Stimulated activated naive B cell treated with anti-CD40 and anti-IgM and Interleukin-4, amounts not matched to agents 10 μg/mL and 1 μg/mL and 100 μg/mL, for 72 hours (primary cell): ENCODE measurements around the gene HIBADH.

Experiments
- ATAC-seq, 2 donors: fragments of 150-1000 bp; cut with Tn5 transposase; replicated peaks; 2 replicates each; pipeline ENCODE4 v1.10.0; 2021; ENCODE audit warnings: moderate library complexity in 1 of 2
- DNase-seq: peaks from one replicate; pipeline ENCODE4 v3.0.0; 2021
- H3K27ac Mint-ChIP-seq: one replicate; pipeline ENCODE4 v1.8.0; 2022; ENCODE audit warnings: mild to moderate bottlenecking, mixed read lengths
- H3K27me3 Mint-ChIP-seq, 2 donors: one replicate each; pipeline ENCODE4 v1.8.0; 2022; ENCODE audit warnings: mixed read lengths in 2 of 2
- H3K36me3 Mint-ChIP-seq, 2 donors: one replicate each; pipeline ENCODE4 v1.8.0; 2022; ENCODE audit warnings: mixed read lengths in 2 of 2, mild to moderate bottlenecking in 1 of 2
- H3K4me1 Mint-ChIP-seq, 2 donors: one replicate each; pipeline ENCODE4 v1.8.0; 2022; ENCODE audit warnings: mixed read lengths in 2 of 2, mild to moderate bottlenecking in 1 of 2
- H3K4me3 Mint-ChIP-seq, 2 donors: one replicate each; pipeline ENCODE4 v1.8.0; 2022; ENCODE audit warnings: mild to moderate bottlenecking in 2 of 2, mixed read lengths in 2 of 2, moderate library complexity in 1 of 2
- H3K9me3 Mint-ChIP-seq, 2 donors: one replicate each; pipeline ENCODE4 v1.8.0; 2022; ENCODE audit warnings: mixed read lengths in 2 of 2, mild to moderate bottlenecking in 1 of 2

Gene HIBADH

GRCh38 chr7:27551803-27552400 lies 110.8 kb downstream of the HIBADH start:
- Mint-ChIP-seq H3K9me3 (no peaks in the 10 kb centered on the region), H3K27ac (no peak overlapping the region), H3K36me3 (no peaks in the 10 kb centered on the region), H3K4me1 (no peaks in the 10 kb centered on the region), H3K27me3 (no peaks in the 10 kb centered on the region), H3K4me3 (no peak overlapping the region)
- DNase-seq (no peak), ATAC-seq (no peak)

- no peak for ATAC-seq
- H3K27me3 Mint-ChIP-seq = no peaks in the 10 kb centered on the region
- H3K4me1 Mint-ChIP-seq = no peaks in the 10 kb centered on the region
- no peaks in the 10 kb centered on the region for H3K9me3 Mint-ChIP-seq
- H3K4me3 Mint-ChIP-seq = no peak overlapping the region
- H3K36me3 Mint-ChIP-seq = no peaks in the 10 kb centered on the region
- no peak overlapping the region for H3K27ac Mint-ChIP-seq
- no peak for DNase-seq
Observed at GRCh38 chr7:27549606-27550005, 113.1 kb downstream of the HIBADH start.

GRCh38 chr7:27548304-27548703 lies 114.4 kb downstream of the HIBADH start:
- ATAC-seq = no peak
- Mint-ChIP-seq H3K36me3 (peaks cover 0 to 3% of the 10 kb centered on the region in 2 donors), H3K4me3 (no peak overlapping the region), H3K9me3 (no peaks in the 10 kb centered on the region), H3K27me3 (no peaks in the 10 kb centered on the region), H3K27ac (no peak overlapping the region), H3K4me1 (no peaks in the 10 kb centered on the region)
- DNase-seq = no peak

- ATAC-seq (no peak), DNase-seq (no peak)
- no peaks in the 10 kb centered on the region for H3K9me3 Mint-ChIP-seq
Observed at GRCh38 chr7:27547401-27547800, 115.3 kb downstream of the HIBADH start.

GRCh38 chr7:27546610-27547009 lies 116.1 kb downstream of the HIBADH start:
- ATAC-seq (no peak), DNase-seq (no peak)
- Mint-ChIP-seq H3K4me1 (no peaks in the 10 kb centered on the region), H3K36me3 (peaks cover 10 to 18% of the 10 kb centered on the region in 2 donors), H3K9me3 (no peaks in the 10 kb centered on the region), H3K27ac (no peak overlapping the region), H3K4me3 (no peak overlapping the region), H3K27me3 (no peaks in the 10 kb centered on the region)

More at GRCh38 chr7:27547401-27547800, 115.3 kb downstream of the HIBADH start:
- H3K4me3 Mint-ChIP-seq = no peak overlapping the region
- H3K27ac Mint-ChIP-seq = no peak overlapping the region
- H3K27me3 Mint-ChIP-seq = no peaks in the 10 kb centered on the region
- peaks cover 8 to 11% of the 10 kb centered on the region in 2 donors for H3K36me3 Mint-ChIP-seq
- H3K4me1 Mint-ChIP-seq = no peaks in the 10 kb centered on the region

- peaks cover 20 to 24% of the 10 kb centered on the region in 2 donors for H3K36me3 Mint-ChIP-seq
- H3K4me3 Mint-ChIP-seq = no peak overlapping the region
- no peak overlapping the region for H3K27ac Mint-ChIP-seq
- no peaks in the 10 kb centered on the region for H3K4me1 Mint-ChIP-seq
- no peaks in the 10 kb centered on the region for H3K27me3 Mint-ChIP-seq
- DNase-seq (no peak), ATAC-seq (no peak)
- no peaks in the 10 kb centered on the region for H3K9me3 Mint-ChIP-seq
Observed at GRCh38 chr7:27535795-27536194, 126.9 kb downstream of the HIBADH start.

- no peaks in the 10 kb centered on the region for H3K27me3 Mint-ChIP-seq
- H3K36me3 Mint-ChIP-seq = peaks cover 19 to 25% of the 10 kb centered on the region in 2 donors
- no peaks in the 10 kb centered on the region for H3K4me1 Mint-ChIP-seq
- H3K27ac Mint-ChIP-seq = no peak overlapping the region
- peaks cover 0 to 4% of the 10 kb centered on the region in 2 donors for H3K9me3 Mint-ChIP-seq
- ATAC-seq (no peak), DNase-seq (no peak)
- no peak overlapping the region for H3K4me3 Mint-ChIP-seq
Observed at GRCh38 chr7:27533652-27534081, 129.0 kb downstream of the HIBADH start.

GRCh38 chr7:27532314-27532713 lies 130.4 kb downstream of the HIBADH start:
- no peaks in the 10 kb centered on the region for H3K4me1 Mint-ChIP-seq
- no peak overlapping the region for H3K27ac Mint-ChIP-seq
- no peaks in the 10 kb centered on the region for H3K27me3 Mint-ChIP-seq
- DNase-seq (no peak), ATAC-seq (no peak)
- no peak overlapping the region for H3K4me3 Mint-ChIP-seq
- H3K36me3 Mint-ChIP-seq = peaks cover 25 to 28% of the 10 kb centered on the region in 2 donors
- peaks cover 0 to 4% of the 10 kb centered on the region in 2 donors for H3K9me3 Mint-ChIP-seq

GRCh38 chr7:27527348-27527714 lies 135.4 kb downstream of the HIBADH start:
- H3K4me1 Mint-ChIP-seq = no peaks in the 10 kb centered on the region
- ATAC-seq (no peak), DNase-seq (no peak)
- H3K4me3 Mint-ChIP-seq = no peak overlapping the region
- peaks cover 42 to 59% of the 10 kb centered on the region in 2 donors for H3K36me3 Mint-ChIP-seq
- no peak overlapping the region for H3K27ac Mint-ChIP-seq
- H3K9me3 Mint-ChIP-seq = peaks cover 2 to 4% of the 10 kb centered on the region in 2 donors
- no peaks in the 10 kb centered on the region for H3K27me3 Mint-ChIP-seq

GRCh38 chr7:27526611-27527347 lies 135.9 kb downstream of the HIBADH start:
- H3K27ac Mint-ChIP-seq = no peak overlapping the region

GRCh38 chr7:27526131-27526530 lies 136.6 kb downstream of the HIBADH start:
- H3K27me3 Mint-ChIP-seq = no peaks in the 10 kb centered on the region
- H3K4me3 Mint-ChIP-seq = no peak overlapping the region
- no peak overlapping the region for H3K27ac Mint-ChIP-seq
- peaks cover 41 to 57% of the 10 kb centered on the region in 2 donors for H3K36me3 Mint-ChIP-seq
- no peak for ATAC-seq
- no peak for DNase-seq
- H3K9me3 Mint-ChIP-seq = peaks cover 2 to 4% of the 10 kb centered on the region in 2 donors
- H3K4me1 Mint-ChIP-seq = no peaks in the 10 kb centered on the region

More at GRCh38 chr7:27526611-27527347, 135.9 kb downstream of the HIBADH start:
- H3K36me3 Mint-ChIP-seq = peaks cover 42 to 59% of the 10 kb centered on the region in 2 donors
- peaks cover 2 to 4% of the 10 kb centered on the region in 2 donors for H3K9me3 Mint-ChIP-seq
- H3K4me1 Mint-ChIP-seq = no peaks in the 10 kb centered on the region
- ATAC-seq = no peak
- no peak overlapping the region for H3K4me3 Mint-ChIP-seq
- H3K27me3 Mint-ChIP-seq = no peaks in the 10 kb centered on the region
- DNase-seq = no peak

GRCh38 chr7:27523321-27523720 lies 139.4 kb downstream of the HIBADH start:
- H3K27ac Mint-ChIP-seq = no peak overlapping the region
- H3K4me3 Mint-ChIP-seq = no peak overlapping the region
- no peak for ATAC-seq

GRCh38 chr7:27522566-27522965 lies 140.1 kb downstream of the HIBADH start:
- Mint-ChIP-seq H3K27me3 (no peaks in the 10 kb centered on the region), H3K27ac (no peak overlapping the region), H3K36me3 (peaks cover 25 to 42% of the 10 kb centered on the region in 2 donors), H3K9me3 (peaks cover 0 to 2% of the 10 kb centered on the region in 2 donors), H3K4me3 (no peak overlapping the region), H3K4me1 (no peaks in the 10 kb centered on the region)
- ATAC-seq (no peak), DNase-seq (no peak)

More at GRCh38 chr7:27523321-27523720, 139.4 kb downstream of the HIBADH start:
- H3K36me3 Mint-ChIP-seq = peaks cover 28 to 46% of the 10 kb centered on the region in 2 donors
- DNase-seq = no peak
- H3K9me3 Mint-ChIP-seq = peaks cover 0 to 2% of the 10 kb centered on the region in 2 donors
- H3K27me3 Mint-ChIP-seq = no peaks in the 10 kb centered on the region
- no peaks in the 10 kb centered on the region for H3K4me1 Mint-ChIP-seq

- no peak for ATAC-seq
Observed at GRCh38 chr7:27520815-27521790, 141.6 kb downstream of the HIBADH start.

More at GRCh38 chr7:27520815-27521790, 141.6 kb downstream of the HIBADH start:
- DNase-seq = no peak
- peaks cover 24 to 31% of the 10 kb centered on the region in 2 donors for H3K36me3 Mint-ChIP-seq
- H3K4me1 Mint-ChIP-seq = no peaks in the 10 kb centered on the region
- no peaks in the 10 kb centered on the region for H3K27me3 Mint-ChIP-seq
- no peak overlapping the region for H3K27ac Mint-ChIP-seq
- no peak overlapping the region for H3K4me3 Mint-ChIP-seq
- H3K9me3 Mint-ChIP-seq = peaks cover 0 to 2% of the 10 kb centered on the region in 2 donors
